ENCODE results near the gene SEZ6.

Gene SEZ6

DNA sequence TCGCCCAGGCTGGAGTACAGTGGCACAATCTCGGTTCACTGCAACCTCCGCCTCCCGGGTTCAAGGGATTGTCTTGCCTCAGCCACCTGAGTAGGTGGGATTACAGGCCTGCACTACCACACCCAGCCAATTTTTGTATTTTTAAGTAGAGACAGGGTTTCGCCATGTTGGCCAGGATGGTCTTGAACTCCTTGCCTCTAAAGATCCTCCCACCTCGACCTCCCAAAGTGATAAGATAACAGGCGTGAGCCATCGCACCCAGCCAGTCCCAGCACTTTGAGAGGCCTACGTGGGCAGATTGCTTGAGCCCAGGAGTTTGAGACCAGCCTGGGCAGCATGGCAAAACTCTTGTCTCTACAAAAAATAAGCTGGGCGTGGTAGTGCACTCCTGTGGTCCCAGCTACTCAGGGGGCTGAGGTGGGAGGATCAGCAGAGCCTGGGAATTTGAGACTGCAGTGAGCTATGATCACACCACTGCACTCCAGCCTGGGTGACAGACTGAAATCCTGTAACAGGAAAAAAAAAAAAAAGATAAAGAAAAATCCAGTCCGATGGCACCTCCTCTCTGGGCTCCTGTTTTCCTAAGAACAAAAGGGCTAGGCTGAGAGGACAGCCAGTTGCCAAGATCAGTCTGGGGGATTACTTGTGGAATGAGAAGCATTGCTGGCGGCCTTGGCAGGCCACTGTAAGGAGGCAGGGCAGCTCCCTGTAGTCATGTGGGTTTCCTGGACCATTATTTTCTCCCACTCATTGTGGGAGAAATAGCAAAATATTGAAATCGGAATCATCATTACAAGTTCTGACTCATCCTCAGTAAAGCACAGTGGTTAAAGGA, 34.1 kb upstream of the SEZ6 start:
- no peaks in the 10 kb centered on the region for H4K20me1 ChIP-seq (ENCODE audit: insufficient read depth, low read length)
- H2AFZ ChIP-seq (ENCODE audit: low read depth, low read length) = no peak overlapping the region
- H3K27me3 ChIP-seq (ENCODE audit: insufficient read depth, low read length, poor library complexity) = peaks cover 10% of the 10 kb centered on the region
- H3K4me1 ChIP-seq (ENCODE audit: insufficient read depth, low read length) = peaks cover 8% of the 10 kb centered on the region; the same call in 1 of the 2 replicates
- H3K27ac ChIP-seq (ENCODE audit: low read length) = no peak overlapping the region
- TF ChIP-seq, protein P1, sequence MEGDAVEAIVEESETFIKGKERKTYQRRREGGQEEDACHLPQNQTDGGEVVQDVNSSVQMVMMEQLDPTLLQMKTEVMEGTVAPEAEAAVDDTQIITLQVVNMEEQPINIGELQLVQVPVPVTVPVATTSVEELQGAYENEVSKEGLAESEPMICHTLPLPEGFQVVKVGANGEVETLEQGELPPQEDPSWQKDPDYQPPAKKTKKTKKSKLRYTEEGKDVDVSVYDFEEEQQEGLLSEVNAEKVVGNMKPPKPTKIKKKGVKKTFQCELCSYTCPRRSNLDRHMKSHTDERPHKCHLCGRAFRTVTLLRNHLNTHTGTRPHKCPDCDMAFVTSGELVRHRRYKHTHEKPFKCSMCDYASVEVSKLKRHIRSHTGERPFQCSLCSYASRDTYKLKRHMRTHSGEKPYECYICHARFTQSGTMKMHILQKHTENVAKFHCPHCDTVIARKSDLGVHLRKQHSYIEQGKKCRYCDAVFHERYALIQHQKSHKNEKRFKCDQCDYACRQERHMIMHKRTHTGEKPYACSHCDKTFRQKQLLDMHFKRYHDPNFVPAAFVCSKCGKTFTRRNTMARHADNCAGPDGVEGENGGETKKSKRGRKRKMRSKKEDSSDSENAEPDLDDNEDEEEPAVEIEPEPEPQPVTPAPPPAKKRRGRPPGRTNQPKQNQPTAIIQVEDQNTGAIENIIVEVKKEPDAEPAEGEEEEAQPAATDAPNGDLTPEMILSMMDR (IDR thresholded peaks at IDR 0.05; ENCODE audit: borderline replicate concordance, extremely low read depth, low read length, poor library complexity, severe bottlenecking) = no peak
- no peak for TF ChIP-seq EZH2 (IDR thresholded peaks at IDR 0.05; ENCODE audit: borderline replicate concordance, low read depth, low read length, severe bottlenecking)
- H3K4me2 ChIP-seq (ENCODE audit: insufficient read depth, low read length) = no peak overlapping the region
- DNase-seq = no peak
- no peaks in the 10 kb centered on the region for H3K79me2 ChIP-seq (ENCODE audit: insufficient read depth, low read length)
- no peak overlapping the region for H3K4me3 ChIP-seq (ENCODE audit: low read depth in 1 of 2, low read length in 2 of 2)
- ATAC-seq (ENCODE audit: insufficient read depth, low read depth) = no peak
- no peaks in the 10 kb centered on the region for H3K36me3 ChIP-seq (ENCODE audit: insufficient read depth, low read length)
- no peaks in the 10 kb centered on the region for H3K9me3 ChIP-seq (ENCODE audit: insufficient read depth, low read length, severe bottlenecking)
- no peak overlapping the region for H3K9ac ChIP-seq (ENCODE audit: low read depth, low read length)

DNA sequence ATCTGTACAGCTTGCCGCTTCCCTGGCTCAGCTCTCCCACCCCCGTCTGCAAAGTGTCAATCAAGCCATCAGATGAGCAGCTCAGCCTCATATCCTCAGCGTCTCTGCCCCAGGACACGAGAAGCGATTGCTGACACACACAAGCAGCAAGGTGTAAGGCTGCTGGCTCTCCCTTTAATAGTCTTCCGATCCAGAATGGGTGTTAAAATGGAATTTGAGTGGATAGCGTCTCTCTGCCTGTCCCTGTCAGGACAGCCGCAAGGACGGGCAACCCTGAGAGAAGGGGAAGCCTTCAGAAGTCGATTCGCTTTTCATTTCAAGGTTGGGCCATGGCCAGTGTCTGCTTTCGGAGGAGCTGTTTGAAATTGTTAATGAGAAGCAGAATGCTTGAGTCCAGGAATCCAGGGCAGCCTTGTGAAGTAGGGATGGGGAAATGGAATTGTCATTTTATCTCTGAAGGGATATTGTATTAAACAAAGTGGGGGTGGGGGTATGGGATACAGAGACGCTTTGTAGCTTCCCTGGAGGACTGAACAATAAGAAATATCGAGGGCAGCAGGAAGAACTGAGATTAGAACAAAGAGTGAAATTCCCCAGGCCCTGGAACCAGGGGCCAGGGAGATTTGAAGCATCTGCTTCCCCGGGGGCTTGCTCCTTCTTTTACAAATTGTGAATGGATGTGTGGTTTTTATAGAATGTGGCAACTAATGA, 32.4 kb upstream of the SEZ6 start:
- no peak for ATAC-seq (ENCODE audit: insufficient read depth, low read depth)

DNA sequence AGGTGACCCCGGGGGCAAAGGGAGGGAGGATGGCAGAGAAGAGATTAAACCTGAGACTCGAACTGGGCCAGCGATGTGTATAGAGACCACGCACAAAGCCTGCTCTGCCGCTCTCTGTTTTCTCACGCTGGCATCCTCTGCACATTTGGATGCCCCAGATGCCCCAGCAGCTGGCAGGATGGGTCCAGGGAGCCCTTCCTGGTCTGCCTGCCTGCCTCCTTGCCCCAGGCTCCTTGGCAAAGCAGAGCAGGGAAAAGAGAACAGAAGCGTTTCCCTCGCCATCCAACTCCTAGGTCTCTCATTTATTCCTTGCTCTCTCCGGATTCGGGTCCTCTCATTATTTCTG, 31.9 kb upstream of the SEZ6 start:
- no peaks in the 10 kb centered on the region for H3K36me3 ChIP-seq (ENCODE audit: insufficient read depth, low read length)
- TF ChIP-seq EZH2 (IDR thresholded peaks at IDR 0.05; ENCODE audit: borderline replicate concordance, low read depth, low read length, severe bottlenecking) = no peak
- TF ChIP-seq, protein P1 (IDR thresholded peaks at IDR 0.05; ENCODE audit: borderline replicate concordance, extremely low read depth, low read length, poor library complexity, severe bottlenecking) = no peak
- H3K27ac ChIP-seq (ENCODE audit: low read length) = no peak overlapping the region
- H3K4me1 ChIP-seq (ENCODE audit: insufficient read depth, low read length) = peaks cover 5% of the 10 kb centered on the region; the same call in 1 of the 2 replicates
- ATAC-seq (ENCODE audit: insufficient read depth, low read depth) (no peak), DNase-seq (no peak)
- no peak overlapping the region for H3K4me3 ChIP-seq (ENCODE audit: low read depth in 1 of 2, low read length in 2 of 2)
- peaks cover 7% of the 10 kb centered on the region for H3K9me3 ChIP-seq (ENCODE audit: insufficient read depth, low read length, severe bottlenecking)
- H3K4me2 ChIP-seq (ENCODE audit: insufficient read depth, low read length) = no peak overlapping the region
- peaks cover 18% of the 10 kb centered on the region for H3K27me3 ChIP-seq (ENCODE audit: insufficient read depth, low read length, poor library complexity)
- no peak overlapping the region for H3K9ac ChIP-seq (ENCODE audit: low read depth, low read length)
- no peaks in the 10 kb centered on the region for H4K20me1 ChIP-seq (ENCODE audit: insufficient read depth, low read length)
- H2AFZ ChIP-seq (ENCODE audit: low read depth, low read length) = no peak overlapping the region
- no peaks in the 10 kb centered on the region for H3K79me2 ChIP-seq (ENCODE audit: insufficient read depth, low read length)

More for the DNA sequence above, 32.4 kb upstream of the SEZ6 start:
- Histone ChIP-seq H3K4me2 (ENCODE audit: insufficient read depth, low read length) (no peak overlapping the region), H3K9ac (ENCODE audit: low read depth, low read length) (no peak overlapping the region), H3K4me1 (ENCODE audit: insufficient read depth, low read length) (peaks cover 8% of the 10 kb centered on the region; the same call in 1 of the 2 replicates), H3K79me2 (ENCODE audit: insufficient read depth, low read length) (no peaks in the 10 kb centered on the region), H3K27me3 (ENCODE audit: insufficient read depth, low read length, poor library complexity) (peaks cover 15% of the 10 kb centered on the region), H3K36me3 (ENCODE audit: insufficient read depth, low read length) (no peaks in the 10 kb centered on the region), H4K20me1 (ENCODE audit: insufficient read depth, low read length) (no peaks in the 10 kb centered on the region), H3K27ac (ENCODE audit: low read length) (no peak overlapping the region), H3K9me3 (ENCODE audit: insufficient read depth, low read length, severe bottlenecking) (peaks cover 7% of the 10 kb centered on the region), H2AFZ (ENCODE audit: low read depth, low read length) (no peak overlapping the region), H3K4me3 (ENCODE audit: low read depth in 1 of 2, low read length in 2 of 2) (no peak overlapping the region)
- DNase-seq = no peak
- TF ChIP-seq, protein P1 (IDR thresholded peaks at IDR 0.05; ENCODE audit: borderline replicate concordance, extremely low read depth, low read length, poor library complexity, severe bottlenecking) = no peak
- no peak for TF ChIP-seq EZH2 (IDR thresholded peaks at IDR 0.05; ENCODE audit: borderline replicate concordance, low read depth, low read length, severe bottlenecking)
